ENCODE measurements around the gene ITGB4.
"Not testable (repeated sequence)": the region's sequence is repeated elsewhere in the genome, so short reads cannot be mapped to it uniquely, and the experiment has no call there.

Gene ITGB4

DNA sequence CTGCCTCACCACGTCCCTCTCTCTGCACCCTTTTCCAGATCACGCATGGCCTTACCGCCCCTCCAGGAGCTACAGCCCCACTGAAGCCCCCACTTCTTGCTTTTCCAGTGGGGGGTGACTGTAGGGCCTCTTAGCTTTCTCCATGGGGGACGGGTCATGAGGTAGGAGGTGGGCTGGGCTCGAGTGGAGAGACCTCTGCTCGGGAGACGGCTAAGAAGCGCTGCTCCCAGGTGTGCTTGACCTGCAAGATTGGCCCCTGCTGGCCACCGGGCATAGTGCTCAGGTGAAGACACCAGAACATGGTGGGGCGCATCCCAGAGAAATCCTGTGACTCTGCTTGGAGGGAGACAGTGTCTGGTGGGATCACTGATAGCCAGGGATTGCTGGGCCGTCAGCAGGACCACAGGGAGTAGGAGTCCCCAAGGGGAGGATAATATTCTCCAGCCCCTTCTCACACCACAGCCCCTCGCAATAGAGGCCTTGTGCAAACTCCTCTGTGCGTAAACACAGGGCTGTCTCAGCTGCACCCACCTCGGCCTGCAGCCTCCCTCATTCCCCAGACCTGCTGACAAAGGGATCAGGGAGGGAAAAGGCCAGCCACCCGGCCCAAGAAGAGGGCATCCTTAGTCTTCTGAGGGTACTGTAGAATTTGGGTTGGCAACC is 52.7 kb downstream of the ITGB4 start:
- no peak for DNase-seq

- DNase-seq, result no peak
Measured at GRCh38 chr17:75774471-75774990, 53.3 kb downstream of the ITGB4 start.

DNA sequence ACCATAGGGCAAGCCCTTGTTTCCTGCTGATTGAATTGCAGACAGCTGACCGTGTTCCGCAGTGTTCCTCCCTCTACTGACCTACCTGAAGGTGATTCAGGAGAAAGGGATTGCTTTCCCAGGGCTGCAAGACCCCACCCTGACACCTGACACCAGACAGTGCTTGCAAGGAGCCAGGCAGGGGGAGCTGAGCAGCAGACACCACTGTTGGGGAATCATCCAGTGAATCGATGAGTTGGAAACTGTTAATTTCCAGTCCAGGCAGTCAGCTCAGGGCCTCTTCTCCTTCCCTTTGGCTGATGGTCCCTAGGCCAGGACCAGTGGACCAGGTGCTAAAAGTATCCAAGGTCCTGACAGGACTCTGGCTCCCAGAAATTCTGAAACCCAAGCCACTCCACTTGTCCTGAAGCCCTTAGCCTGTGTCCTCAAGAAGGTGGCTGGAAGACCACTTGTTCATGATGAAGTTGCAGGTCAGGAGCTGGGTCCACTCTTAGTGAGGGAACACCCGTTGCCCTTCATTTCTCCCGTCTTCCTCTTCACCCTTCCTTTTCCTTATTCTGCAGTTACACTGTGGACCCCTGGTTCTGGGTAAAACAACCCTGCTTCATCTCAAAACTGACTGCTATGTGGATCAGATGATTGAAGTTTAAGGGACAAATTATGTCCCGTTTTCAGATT is 53.9 kb downstream of the ITGB4 start:
- no peak for DNase-seq

- no peak for DNase-seq
Measured at GRCh38 chr17:75776386-75777295, 55.4 kb downstream of the ITGB4 start.

GRCh38 chr17:75777296-75777922 is 56.1 kb downstream of the ITGB4 start:
- DNase-seq, result no peak

DNA sequence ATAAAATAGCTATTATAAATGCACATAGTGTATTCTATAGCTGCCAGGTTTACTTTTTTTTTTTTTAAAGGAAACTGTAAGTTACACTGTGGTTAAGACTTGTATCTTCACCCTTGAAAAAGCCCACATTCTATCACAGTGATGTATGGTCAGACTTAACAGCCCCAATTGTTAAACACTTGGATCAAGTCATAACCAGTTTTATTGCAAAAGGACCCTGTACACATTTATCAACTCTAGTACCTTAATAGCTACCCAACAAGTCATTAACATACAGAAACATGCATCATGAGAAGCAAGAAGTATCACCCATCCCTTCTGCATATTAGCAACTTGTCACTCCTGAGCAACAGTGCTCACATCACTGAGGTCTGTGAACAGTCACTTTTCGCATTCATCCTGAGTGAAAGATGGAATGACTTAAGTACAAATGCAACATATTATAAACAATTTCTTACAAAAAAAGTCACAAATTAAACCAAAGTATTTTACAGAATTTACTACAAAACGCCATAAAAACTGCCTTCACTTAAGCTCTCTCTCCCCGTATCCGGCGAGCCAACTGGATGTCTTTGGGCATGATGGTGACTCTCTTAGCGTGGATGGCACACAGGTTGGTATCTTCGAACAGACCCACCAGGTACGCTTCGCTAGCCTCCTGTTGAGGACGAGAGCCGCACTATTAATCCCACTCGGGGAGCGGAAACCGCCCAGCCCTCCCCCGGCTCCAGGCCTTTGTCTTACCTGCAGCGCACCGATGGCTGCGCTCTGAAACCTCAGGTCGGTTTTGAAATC is 57.0 kb downstream of the ITGB4 start:
- not testable (repeated sequence) for DNase-seq

GRCh38 chr17:75778861-75779249 is 57.6 kb downstream of the ITGB4 start:
- DNase-seq, result peak; percentile 31

DNA sequence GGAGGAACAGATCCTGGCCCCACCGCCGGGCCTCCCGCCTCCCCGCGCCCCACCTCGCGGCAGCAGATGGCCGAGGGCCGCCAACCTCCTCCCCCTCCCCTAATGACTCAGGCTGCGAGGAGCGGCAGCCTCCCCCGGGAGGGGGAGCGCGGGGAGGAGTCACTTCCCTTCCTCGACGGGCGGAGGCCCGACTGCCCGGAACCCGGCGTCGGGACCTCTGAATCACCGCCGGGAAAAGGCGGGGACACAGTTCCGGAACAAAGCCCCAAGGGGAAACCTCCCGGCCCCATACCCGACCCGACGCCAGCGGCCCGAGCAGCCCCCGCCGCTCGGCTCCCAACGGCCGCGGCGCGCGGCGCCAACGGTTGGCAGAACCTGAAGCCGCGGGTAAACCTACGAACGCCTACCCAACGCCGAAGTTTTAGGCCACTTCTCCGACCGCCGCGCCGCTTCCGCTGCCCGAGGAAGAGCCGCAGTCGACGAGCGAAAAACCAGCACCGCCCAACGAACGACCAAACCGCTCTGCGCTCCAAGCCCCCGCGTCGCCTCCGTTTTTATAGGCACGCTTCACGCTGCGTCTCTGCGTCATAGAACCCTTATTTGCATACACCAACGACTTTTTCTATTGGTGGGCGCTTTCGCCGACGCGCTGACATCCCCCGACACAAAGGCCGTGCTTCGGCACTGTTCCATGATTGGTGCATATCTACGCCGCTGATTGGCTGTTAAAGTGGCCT is 58.2 kb downstream of the ITGB4 start:
- peak; percentile 96 for DNase-seq

GRCh38 chr17:75779987-75780889 is 59.0 kb downstream of the ITGB4 start:
- no peak for DNase-seq

DNA sequence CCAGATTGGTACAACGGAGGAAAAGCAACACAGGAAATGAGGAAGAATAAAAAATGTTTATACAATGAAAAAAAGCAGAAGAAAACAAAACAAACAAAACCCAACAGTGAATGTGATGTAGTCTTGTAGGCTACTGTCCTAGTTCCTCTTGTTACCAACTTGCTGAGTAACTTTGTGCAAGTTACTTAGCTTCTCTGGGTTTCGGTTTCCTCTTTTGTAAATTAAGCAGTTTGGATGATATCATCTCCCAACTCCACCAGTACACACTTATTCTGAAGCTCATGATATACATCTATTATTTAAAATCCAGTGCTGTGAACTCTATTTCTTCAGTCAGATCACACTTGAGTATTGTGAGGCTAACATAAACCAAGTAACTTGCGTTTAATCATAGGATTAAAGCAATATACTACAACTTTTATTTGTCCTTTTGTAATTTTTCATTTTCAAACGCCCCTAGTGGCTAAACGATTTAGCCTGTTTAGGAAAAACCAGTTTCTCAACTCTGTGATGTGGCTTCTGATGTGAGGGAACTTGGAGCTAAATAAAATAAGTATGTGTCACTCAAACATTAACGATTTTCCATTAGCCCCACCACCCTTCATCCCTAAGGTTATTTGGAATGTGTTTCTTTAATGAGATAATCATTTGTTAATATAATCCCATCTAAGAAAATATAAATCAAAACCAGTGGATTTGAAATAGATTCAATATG is 62.0 kb downstream of the ITGB4 start:
- no peak for DNase-seq

DNA sequence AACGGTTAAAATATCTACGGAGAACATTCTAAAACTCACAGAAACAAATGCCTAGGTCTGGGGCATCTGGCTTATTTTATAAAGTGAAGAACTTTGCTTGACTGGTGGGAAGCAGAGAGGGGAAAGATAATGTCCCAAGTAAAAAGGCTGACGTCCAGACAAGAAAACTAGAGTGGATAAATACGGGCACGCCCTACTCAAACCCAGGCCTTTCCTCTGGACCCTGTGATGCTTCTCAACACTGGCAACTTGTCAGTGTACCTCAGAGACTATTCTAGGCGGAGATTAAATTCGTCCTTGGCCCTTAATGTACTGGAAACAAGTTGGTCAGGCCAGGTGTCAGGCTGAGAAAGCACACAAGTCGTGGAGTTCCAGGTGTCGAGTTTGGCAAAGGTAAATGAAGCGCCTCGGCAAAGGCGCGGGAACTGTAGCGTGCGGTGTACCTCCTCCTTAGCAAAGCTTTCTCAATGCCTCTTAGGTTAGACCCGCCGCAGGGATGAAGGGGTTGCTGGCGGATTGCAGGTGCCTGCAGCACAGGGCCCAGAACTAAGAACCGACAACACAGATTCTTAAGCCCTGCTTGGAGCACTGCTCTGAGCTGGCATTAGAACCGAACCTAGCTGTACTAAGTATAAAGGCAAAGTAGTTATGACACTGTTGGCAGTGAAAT is 62.7 kb downstream of the ITGB4 start:
- no peak for DNase-seq

DNA sequence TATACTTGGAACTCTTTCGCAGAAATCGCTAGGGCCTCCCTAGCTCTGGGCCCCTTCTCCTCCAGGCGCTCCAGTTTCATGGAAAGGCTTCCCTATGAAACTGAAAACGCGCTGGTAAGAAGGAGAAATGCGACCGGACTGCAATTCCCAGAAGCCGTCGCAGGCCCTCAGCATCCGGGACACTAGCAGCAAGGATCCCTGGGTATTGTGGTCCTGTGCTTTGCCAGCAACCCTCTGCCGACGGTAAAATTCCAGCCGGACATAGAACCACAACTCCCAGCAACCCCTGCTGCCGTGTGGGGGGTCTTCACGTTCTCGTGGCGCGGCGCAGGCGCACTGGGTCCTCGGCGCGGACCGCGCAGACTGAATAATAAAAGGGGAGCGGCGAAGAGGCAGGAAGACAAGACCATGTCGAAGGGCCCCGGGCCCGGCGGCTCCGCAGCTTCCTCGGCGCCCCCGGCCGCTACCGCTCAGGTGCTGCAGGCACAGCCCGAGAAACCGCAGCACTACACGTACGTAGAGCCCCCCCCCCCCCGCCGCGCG is 63.3 kb downstream of the ITGB4 start, which contains the start of gene UNK:
TSS of gene UNK (plus strand) at position 334 of the 543 bp plus-strand sequence. CDS start at position 409, 75 bp downstream.
- DNase-seq, result peak; percentile 97

DNA sequence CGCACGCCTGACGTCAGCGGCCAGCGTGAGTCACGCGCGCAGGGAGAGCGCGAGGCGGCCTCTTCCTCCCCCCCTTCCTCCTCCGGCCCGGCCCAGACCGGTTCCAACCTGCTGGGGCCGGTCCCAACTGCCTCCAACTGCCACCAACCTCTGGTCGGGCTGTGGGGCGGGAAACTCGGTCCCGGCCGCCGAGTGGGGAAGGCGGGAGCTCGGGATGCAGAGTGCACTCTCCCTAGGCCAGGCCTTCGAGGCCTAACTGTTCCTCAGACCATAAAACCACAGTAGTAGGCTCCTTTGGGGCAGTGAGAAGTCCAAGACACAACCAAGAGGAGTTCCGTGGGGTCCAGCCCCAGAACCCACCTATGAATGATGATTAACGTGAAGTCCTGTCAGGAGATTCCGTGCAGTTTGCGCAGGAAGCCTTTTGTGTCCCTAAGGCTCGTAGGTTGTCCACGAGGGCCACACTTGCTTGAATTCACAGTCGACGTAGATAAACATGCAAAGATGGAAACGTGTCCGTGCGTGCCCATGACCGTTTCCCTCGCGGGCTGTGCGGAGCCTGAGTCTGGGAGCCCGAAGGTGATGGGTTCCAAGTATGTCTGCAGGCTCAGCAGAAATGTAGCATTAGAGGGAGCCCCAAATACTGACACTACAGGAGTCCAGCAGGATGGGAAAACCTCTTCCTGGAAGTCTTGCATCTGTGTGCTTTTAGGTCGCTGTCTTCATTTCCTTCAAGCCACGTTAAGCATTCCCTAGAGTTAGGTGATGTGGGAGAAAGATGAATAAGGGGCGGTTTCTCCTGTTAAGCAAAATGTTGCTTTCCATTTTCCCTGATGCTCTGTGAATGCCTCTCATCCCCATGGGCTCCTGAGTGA is 64.0 kb downstream of the ITGB4 start:
- DNase-seq, result peak; percentile 70

- no peak for DNase-seq
Measured at GRCh38 chr17:75791254-75791653, 70.0 kb downstream of the ITGB4 start.

DNA sequence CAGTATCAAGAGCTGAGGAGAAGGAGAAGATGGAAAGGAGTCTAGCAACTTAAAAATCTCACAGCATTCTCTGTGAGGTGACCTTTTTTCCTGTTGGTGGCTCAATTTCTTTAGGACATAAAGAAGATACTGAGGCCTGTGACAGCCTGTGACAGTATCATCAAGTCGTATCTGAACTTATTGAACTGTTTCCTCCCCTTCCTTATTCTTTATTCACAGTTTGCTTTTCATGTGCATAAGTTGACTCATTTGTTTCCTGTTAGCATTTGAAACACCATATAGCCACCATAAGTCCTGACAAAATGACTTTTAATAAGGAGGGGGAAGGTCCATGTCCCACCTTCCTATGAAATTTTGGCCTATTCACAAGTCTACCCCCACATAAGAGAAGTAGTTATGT is 72.2 kb downstream of the ITGB4 start:
- no peak for DNase-seq

DNA sequence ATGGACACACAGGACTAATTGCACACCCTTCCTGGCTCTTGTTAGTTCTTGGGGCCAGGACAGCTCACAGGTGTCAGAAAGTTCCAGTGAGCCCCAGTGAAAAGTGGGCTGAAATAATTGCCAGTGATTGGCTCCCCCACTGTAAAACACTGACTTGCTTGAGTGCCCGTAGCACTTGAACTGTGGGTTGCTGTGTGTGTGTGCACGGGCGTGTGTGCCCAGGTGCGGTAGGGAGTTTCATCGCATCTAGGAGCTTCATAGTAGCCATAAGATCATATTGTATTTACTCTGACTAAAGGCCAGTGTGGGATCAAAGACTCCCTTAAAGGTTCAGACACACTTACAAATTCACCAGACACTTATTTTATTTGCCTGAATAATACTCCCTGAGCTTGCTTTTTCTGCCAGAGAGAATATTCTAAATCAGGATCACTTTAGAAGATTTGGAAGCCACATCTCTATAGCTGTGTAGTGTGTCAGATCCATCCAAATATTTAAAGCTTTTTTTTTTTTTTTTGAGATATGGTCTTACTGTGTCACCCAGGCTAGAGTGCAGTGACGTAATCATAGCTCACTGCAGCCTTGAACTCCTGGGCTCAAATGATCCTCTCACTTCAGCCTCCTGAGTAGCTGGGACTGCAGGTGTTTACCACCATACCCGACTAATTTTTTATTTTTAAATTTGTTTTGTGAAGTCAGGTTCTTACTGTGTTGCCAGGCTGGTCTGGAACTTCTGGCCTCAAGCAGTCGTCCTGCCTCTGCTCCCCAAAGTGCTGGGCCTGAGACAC is 74.8 kb downstream of the ITGB4 start:
- no peak for DNase-seq

DNA sequence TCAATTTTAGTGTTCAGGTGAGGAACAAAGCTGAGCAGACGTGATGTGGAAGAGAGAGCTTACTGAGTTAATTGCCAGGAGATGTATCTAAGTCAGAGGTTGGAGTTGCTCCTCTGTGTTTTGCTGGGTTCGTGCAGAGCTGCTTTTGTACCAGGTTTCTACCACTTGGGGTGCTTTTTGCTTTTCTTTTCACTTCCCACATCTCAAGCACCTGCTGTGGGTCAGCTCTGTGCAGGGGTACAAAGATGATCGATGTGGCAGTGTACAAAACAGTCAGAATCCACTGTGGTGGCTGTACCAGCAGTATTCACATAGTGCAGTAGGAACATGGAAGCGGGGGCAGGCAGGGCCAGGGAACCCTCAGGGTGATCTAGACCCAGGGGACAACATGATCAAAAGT is 78.1 kb downstream of the ITGB4 start:
- DNase-seq, result no peak

Data from NCI-H2107 (cell line).